ENCODE measurements around the gene TRPV3. TPM values are rescaled to one million over a fixed set of nuclear protein-coding genes. Genes with fewer than 3 reads are reported as not detected.

TRPV3 gene
- total RNA-seq, 1 experiment from 2014 or later: 4.4 TPM

- no peaks in the 10 kb centered on the region for H3K36me3 Mint-ChIP-seq (ENCODE audit: insufficient read depth, unreplicated experiment)
- H3K4me3 Mint-ChIP-seq (ENCODE audit: unreplicated experiment): no peak overlapping the region
- BruUV-seq (replicated peaks): no TSS peak
- H3K27me3 Mint-ChIP-seq (ENCODE audit: insufficient read depth, unreplicated experiment): no peaks in the 10 kb centered on the region
- H3K4me1 Mint-ChIP-seq (ENCODE audit: insufficient read depth, unreplicated experiment): no peaks in the 10 kb centered on the region
- ChIA-PET POLR2A (interaction anchor here (0.7 kb wide), 1 partner anchor 10 kb away, joined by 3 read pairs; no protein-coding TSS in a partner anchor), CTCF (no interaction called here)
- H3K9me3 Mint-ChIP-seq (ENCODE audit: unreplicated experiment): no peaks in the 10 kb centered on the region
- H3K27ac Mint-ChIP-seq (ENCODE audit: low read depth, unreplicated experiment): no peak overlapping the region
- DNase-seq (ENCODE audit: unreplicated experiment): no peak
- TF ChIP-seq, protein P1, sequence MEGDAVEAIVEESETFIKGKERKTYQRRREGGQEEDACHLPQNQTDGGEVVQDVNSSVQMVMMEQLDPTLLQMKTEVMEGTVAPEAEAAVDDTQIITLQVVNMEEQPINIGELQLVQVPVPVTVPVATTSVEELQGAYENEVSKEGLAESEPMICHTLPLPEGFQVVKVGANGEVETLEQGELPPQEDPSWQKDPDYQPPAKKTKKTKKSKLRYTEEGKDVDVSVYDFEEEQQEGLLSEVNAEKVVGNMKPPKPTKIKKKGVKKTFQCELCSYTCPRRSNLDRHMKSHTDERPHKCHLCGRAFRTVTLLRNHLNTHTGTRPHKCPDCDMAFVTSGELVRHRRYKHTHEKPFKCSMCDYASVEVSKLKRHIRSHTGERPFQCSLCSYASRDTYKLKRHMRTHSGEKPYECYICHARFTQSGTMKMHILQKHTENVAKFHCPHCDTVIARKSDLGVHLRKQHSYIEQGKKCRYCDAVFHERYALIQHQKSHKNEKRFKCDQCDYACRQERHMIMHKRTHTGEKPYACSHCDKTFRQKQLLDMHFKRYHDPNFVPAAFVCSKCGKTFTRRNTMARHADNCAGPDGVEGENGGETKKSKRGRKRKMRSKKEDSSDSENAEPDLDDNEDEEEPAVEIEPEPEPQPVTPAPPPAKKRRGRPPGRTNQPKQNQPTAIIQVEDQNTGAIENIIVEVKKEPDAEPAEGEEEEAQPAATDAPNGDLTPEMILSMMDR (IDR thresholded peaks at IDR 0.05; ENCODE audit: unreplicated experiment): no peak
- intact Hi-C loops (cut with micrococcal nuclease): no loop called here
Observed at GRCh38 chr17:3528880-3529511, 28.6 kb downstream of the TRPV3 start.

DNA sequence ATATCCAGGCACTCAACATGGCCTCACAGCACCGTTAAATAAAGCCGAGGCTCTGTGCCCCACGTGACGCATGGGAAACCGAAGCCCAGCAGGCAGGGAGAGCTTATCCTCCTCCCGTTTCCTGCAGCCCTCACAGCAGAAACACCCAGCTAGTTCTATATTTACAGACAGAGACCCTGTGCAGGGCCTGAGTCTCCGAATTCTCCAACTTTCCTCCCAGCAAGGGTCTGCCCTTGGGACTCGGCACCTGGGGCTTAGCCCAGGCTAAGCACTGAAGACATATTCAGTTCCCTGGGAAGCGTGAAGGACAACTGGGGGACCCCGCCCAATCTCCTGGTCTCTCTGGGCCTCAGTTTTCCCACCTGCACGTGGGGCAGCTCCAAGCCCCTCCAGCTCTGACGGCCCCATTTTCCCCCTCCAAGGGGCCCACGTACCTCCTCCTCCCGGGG lies 29.2 kb downstream of the TRPV3 start:
- Mint-ChIP-seq H3K4me3 (ENCODE audit: unreplicated experiment) (no peak overlapping the region), H3K36me3 (ENCODE audit: insufficient read depth, unreplicated experiment) (no peaks in the 10 kb centered on the region), H3K27ac (ENCODE audit: low read depth, unreplicated experiment) (no peak overlapping the region), H3K27me3 (ENCODE audit: insufficient read depth, unreplicated experiment) (no peaks in the 10 kb centered on the region), H3K4me1 (ENCODE audit: insufficient read depth, unreplicated experiment) (no peaks in the 10 kb centered on the region), H3K9me3 (ENCODE audit: unreplicated experiment) (no peaks in the 10 kb centered on the region)
- BruUV-seq (replicated peaks): no TSS peak
- ChIA-PET CTCF (no interaction called here), POLR2A (interaction anchor here (0.7 kb wide), 1 partner anchor 11 kb away, joined by 3 read pairs; no protein-coding TSS in a partner anchor)
- intact Hi-C loops (cut with micrococcal nuclease): no loop called here
- no peak for DNase-seq (ENCODE audit: unreplicated experiment)
- TF ChIP-seq, protein P1 (IDR thresholded peaks at IDR 0.05; ENCODE audit: unreplicated experiment): no peak

DNA sequence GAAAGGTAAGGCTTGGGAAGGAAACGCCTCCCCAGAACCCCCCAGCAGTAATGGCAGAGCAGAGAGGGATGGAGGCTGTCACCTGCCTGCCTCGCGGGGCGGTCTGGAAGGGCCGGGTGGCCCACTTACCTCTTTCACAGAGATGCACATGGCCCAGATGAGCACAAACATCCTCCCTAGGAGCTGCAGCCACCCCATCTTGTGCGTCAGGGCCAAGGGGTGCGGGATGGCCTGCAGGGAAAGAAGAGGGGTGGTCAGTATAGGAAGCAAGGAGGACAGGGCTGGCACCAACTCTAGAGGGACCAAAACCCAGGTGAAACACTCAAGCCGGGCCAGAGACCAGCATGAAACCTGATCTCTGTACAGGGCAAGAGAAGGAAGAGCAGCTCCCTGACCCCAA lies 29.7 kb downstream of the TRPV3 start:
- H3K4me3 Mint-ChIP-seq (ENCODE audit: unreplicated experiment): no peak overlapping the region
- no peak for DNase-seq (ENCODE audit: unreplicated experiment)
- H3K27me3 Mint-ChIP-seq (ENCODE audit: insufficient read depth, unreplicated experiment): no peaks in the 10 kb centered on the region
- intact Hi-C loops (cut with micrococcal nuclease): no loop called here
- no peaks in the 10 kb centered on the region for H3K36me3 Mint-ChIP-seq (ENCODE audit: insufficient read depth, unreplicated experiment)
- H3K9me3 Mint-ChIP-seq (ENCODE audit: unreplicated experiment): no peaks in the 10 kb centered on the region
- BruUV-seq (replicated peaks): no TSS peak
- no peaks in the 10 kb centered on the region for H3K4me1 Mint-ChIP-seq (ENCODE audit: insufficient read depth, unreplicated experiment)
- ChIA-PET POLR2A (no interaction called here), CTCF (interaction anchor here (0.8 kb wide), 1 partner anchor 29 kb away, joined by 3 read pairs; no protein-coding TSS in a partner anchor)
- H3K27ac Mint-ChIP-seq (ENCODE audit: low read depth, unreplicated experiment): no peak overlapping the region
- TF ChIP-seq, protein P1 (IDR thresholded peaks at IDR 0.05; ENCODE audit: unreplicated experiment): no peak

GRCh38 chr17:3527468-3527867 lies 30.1 kb downstream of the TRPV3 start:
- H3K4me1 Mint-ChIP-seq (ENCODE audit: insufficient read depth, unreplicated experiment): no peaks in the 10 kb centered on the region
- no peaks in the 10 kb centered on the region for H3K27me3 Mint-ChIP-seq (ENCODE audit: insufficient read depth, unreplicated experiment)
- H3K4me3 Mint-ChIP-seq (ENCODE audit: unreplicated experiment): no peak overlapping the region
- intact Hi-C loops (cut with micrococcal nuclease): no loop called here
- BruUV-seq (replicated peaks): no TSS peak
- TF ChIP-seq, protein P1 (IDR thresholded peaks at IDR 0.05; ENCODE audit: unreplicated experiment): no peak
- DNase-seq (ENCODE audit: unreplicated experiment): no peak
- CTCF ChIA-PET: interaction anchor here (0.6 to 0.8 kb wide), 2 partner anchors 29 kb away, joined by 3 read pairs; no protein-coding TSS in a partner anchor
- no peak overlapping the region for H3K27ac Mint-ChIP-seq (ENCODE audit: low read depth, unreplicated experiment)
- H3K9me3 Mint-ChIP-seq (ENCODE audit: unreplicated experiment): no peaks in the 10 kb centered on the region
- H3K36me3 Mint-ChIP-seq (ENCODE audit: insufficient read depth, unreplicated experiment): no peaks in the 10 kb centered on the region
- POLR2A ChIA-PET: no interaction called here
